Endothelial cell of umbilical vein (primary cell): ENCODE data around the gene PLEKHG4B.

Experiments
- EZH2 ChIP-seq: IDR thresholded peaks from 2 replicates; pipeline ENCODE4 v1.6.1; 2012; ENCODE audit warnings: borderline replicate concordance, low read depth, mild to moderate bottlenecking, moderate library complexity, low read length, inconsistent platforms; ENCODE audit not compliant: severe bottlenecking
- MYC ChIP-seq: IDR thresholded peaks from one replicate; pipeline ENCODE4 v1.6.1; 2011; ENCODE audit warnings: mild to moderate bottlenecking, low read depth, low read length
- POLR2A ChIP-seq: IDR thresholded peaks from 2 replicates; pipeline ENCODE4 v1.6.1; 2012; ENCODE audit warnings: low read depth, mild to moderate bottlenecking, control low read depth, low read length
- TF ChIP-seq, protein P1 (sequence below): IDR thresholded peaks from 2 replicates; pipeline ENCODE4 v1.6.1; 2011; ENCODE audit not compliant: insufficient read depth, insufficient read length
- TF ChIP-seq, protein P2 (sequence below), 2 donors: IDR thresholded peaks; 1 replicate in 1 of 2; 2 replicates in 1 of 2; pipeline ENCODE4 v1.5.1; 2011; ENCODE audit warnings: low read length in 2 of 2, mild to moderate bottlenecking in 2 of 2, moderate library complexity in 2 of 2, control low read depth in 1 of 2, inconsistent platforms in 1 of 2, low read depth in 1 of 2; ENCODE audit not compliant: insufficient read depth in 1 of 2; ENCODE audit errors: extremely low read depth in 1 of 2

DNA sequence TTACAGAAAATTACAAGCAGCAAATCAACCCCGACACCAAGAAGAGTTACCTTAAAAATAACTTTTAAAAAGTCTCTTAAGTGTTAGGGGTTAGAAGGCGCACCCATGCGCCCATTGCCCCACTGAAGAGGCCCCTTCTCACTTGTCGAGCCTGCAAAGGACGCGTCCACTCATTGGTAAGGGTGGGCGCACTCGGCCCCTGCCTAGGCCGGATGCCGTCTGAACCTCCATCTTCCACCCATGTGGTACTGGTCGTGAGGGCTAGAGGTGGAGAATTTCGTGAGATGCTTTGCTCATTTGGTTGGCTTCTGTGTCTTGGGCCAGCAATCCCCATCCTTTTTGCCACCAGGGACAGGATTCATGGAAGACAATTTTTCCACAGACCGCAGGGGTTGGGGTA is 71.9 kb downstream of the PLEKHG4B start:
- TF ChIP-seq, protein P1, sequence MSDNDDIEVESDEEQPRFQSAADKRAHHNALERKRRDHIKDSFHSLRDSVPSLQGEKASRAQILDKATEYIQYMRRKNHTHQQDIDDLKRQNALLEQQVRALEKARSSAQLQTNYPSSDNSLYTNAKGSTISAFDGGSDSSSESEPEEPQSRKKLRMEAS, result no peak
- TF ChIP-seq, protein P2, sequence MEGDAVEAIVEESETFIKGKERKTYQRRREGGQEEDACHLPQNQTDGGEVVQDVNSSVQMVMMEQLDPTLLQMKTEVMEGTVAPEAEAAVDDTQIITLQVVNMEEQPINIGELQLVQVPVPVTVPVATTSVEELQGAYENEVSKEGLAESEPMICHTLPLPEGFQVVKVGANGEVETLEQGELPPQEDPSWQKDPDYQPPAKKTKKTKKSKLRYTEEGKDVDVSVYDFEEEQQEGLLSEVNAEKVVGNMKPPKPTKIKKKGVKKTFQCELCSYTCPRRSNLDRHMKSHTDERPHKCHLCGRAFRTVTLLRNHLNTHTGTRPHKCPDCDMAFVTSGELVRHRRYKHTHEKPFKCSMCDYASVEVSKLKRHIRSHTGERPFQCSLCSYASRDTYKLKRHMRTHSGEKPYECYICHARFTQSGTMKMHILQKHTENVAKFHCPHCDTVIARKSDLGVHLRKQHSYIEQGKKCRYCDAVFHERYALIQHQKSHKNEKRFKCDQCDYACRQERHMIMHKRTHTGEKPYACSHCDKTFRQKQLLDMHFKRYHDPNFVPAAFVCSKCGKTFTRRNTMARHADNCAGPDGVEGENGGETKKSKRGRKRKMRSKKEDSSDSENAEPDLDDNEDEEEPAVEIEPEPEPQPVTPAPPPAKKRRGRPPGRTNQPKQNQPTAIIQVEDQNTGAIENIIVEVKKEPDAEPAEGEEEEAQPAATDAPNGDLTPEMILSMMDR (IDR thresholded peaks at IDR 0.05; ENCODE audit: extremely low read depth in 1 of 2, insufficient read depth in 1 of 2, low read depth in 1 of 2, low read length in 2 of 2), result no peak
- TF ChIP-seq POLR2A (no peak), EZH2 (no peak), MYC (no peak)
